ENCODE results near the gene TSPAN14.

TSPAN14 gene

GRCh38 chr10:80453056-80453841 lies 861 bp upstream of the TSPAN14 start:
- DNase-seq (ENCODE audit: low read depth), result peak; percentile 82
- peak overlapping the region; percentile 47 for H3K4me3 ChIP-seq (ENCODE audit: low read length)
- no peak for TF ChIP-seq CTCF (IDR thresholded peaks at IDR 0.05; ENCODE audit: insufficient read depth, low read depth, low read length, missing control alignments)

GRCh38 chr10:80454513-80455460 lies 677 bp downstream of the TSPAN14 start:
- H3K4me3 ChIP-seq (ENCODE audit: low read length), result peak overlapping the region; percentile 89
- no peak for TF ChIP-seq CTCF (IDR thresholded peaks at IDR 0.05; ENCODE audit: insufficient read depth, low read depth, low read length, missing control alignments)
- DNase-seq (ENCODE audit: low read depth), result no peak

GRCh38 chr10:80455461-80456349 lies 1.6 kb downstream of the TSPAN14 start:
- H3K4me3 ChIP-seq (ENCODE audit: low read length), result peak overlapping the region; percentile 89
- TF ChIP-seq CTCF (IDR thresholded peaks at IDR 0.05; ENCODE audit: insufficient read depth, low read depth, low read length, missing control alignments), result no peak
- DNase-seq (ENCODE audit: low read depth), result no peak

GRCh38 chr10:80457554-80458262 lies 3.6 kb downstream of the TSPAN14 start:
- peak; percentile 41 for TF ChIP-seq CTCF (IDR thresholded peaks at IDR 0.05; ENCODE audit: insufficient read depth, low read depth, low read length, missing control alignments)
- peak; percentile 48 for DNase-seq (ENCODE audit: low read depth)
- peak overlapping the region; percentile 4 for H3K4me3 ChIP-seq (ENCODE audit: low read length)

GRCh38 chr10:80458263-80458625 lies 4.1 kb downstream of the TSPAN14 start:
- DNase-seq (ENCODE audit: low read depth), result no peak
- peak; percentile 1 for TF ChIP-seq CTCF (IDR thresholded peaks at IDR 0.05; ENCODE audit: insufficient read depth, low read depth, low read length, missing control alignments)
- H3K4me3 ChIP-seq (ENCODE audit: low read length), result no peak overlapping the region

GRCh38 chr10:80458638-80459037 lies 4.5 kb downstream of the TSPAN14 start:
- TF ChIP-seq CTCF (IDR thresholded peaks at IDR 0.05; ENCODE audit: insufficient read depth, low read depth, low read length, missing control alignments), result no peak
- DNase-seq (ENCODE audit: low read depth), result no peak

More at GRCh38 chr10:80458638-80459037, 4.5 kb downstream of the TSPAN14 start:
- peak overlapping the region; percentile 9 for H3K4me3 ChIP-seq (ENCODE audit: low read length)

All from epithelial cell of esophagus (primary cell).